Keratinocyte (primary cell): ENCODE results near the gene HIVEP1. TPM values are rescaled to one million over a fixed set of nuclear protein-coding genes. Genes with fewer than 3 reads are reported as not detected.

ENCODE experiments used
- DNase-seq: peaks from one replicate; pipeline ENCODE4 v3.0.0-alpha.2; 2011; ENCODE audit warnings: low read depth, missing footprints, low spot score
- FAIRE-seq: peaks from 2 replicates; lab custom pipeline; 2011; peaks lifted over from hg19 to GRCh38; lab: Jason Lieb, UNC
- H2AFZ ChIP-seq: 2 replicates; pipeline ENCODE4 v1.6.0; 2012; ENCODE audit warnings: low read length, control low read depth, inconsistent platforms; ENCODE audit not compliant: control insufficient read depth
- H3K27ac ChIP-seq: 2 replicates; pipeline ENCODE4 v1.5.1; 2011; ENCODE audit warnings: low read length; ENCODE audit not compliant: control insufficient read depth, insufficient read depth
- H3K27me3 ChIP-seq: 3 replicates; pipeline ENCODE4 v1.6.0; 2011; ENCODE audit warnings: low read length; ENCODE audit not compliant: control insufficient read depth, insufficient read depth; ENCODE audit errors: extremely low read depth
- H3K36me3 ChIP-seq, 2 experiments: 2 replicates in 1 of 2; 3 replicates in 1 of 2; pipeline ENCODE4 v1.5.1; 2011; ENCODE audit warnings: low read length in 2 of 2, mild to moderate bottlenecking in 1 of 2; ENCODE audit not compliant: control insufficient read depth in 2 of 2, insufficient read depth in 2 of 2; ENCODE audit errors: extremely low read depth in 1 of 2
- H3K4me1 ChIP-seq: 3 replicates; pipeline ENCODE4 v1.5.1; 2011; ENCODE audit warnings: low read length; ENCODE audit not compliant: control insufficient read depth, insufficient read depth; ENCODE audit errors: extremely low read depth
- H3K4me2 ChIP-seq: 3 replicates; pipeline ENCODE4 v1.6.0; 2011; ENCODE audit warnings: low read depth, low read length; ENCODE audit not compliant: control insufficient read depth, insufficient read depth; ENCODE audit errors: extremely low read depth
- H3K4me3 ChIP-seq, 3 experiments: fragments of 200-600 bp in 1 of 3; sonication (generic) in 1 of 3; 2 replicates in 2 of 3; 3 replicates in 1 of 3; pipeline ENCODE4 v1.5.1; 2011 to 2016; ENCODE audit warnings: low read length in 3 of 3, mild to moderate bottlenecking in 3 of 3, control low read depth in 2 of 3, inconsistent platforms in 1 of 3, low read depth in 1 of 3, mixed read lengths in 1 of 3, mixed run types in 1 of 3, moderate library complexity in 1 of 3; ENCODE audit not compliant: control insufficient read depth in 2 of 3, insufficient read depth in 2 of 3; ENCODE audit errors: extremely low read depth in 1 of 3
- H3K79me2 ChIP-seq: 2 replicates; pipeline ENCODE4 v1.6.0; 2012; ENCODE audit warnings: low read length; ENCODE audit not compliant: control insufficient read depth, insufficient read depth
- H3K9ac ChIP-seq: 3 replicates; pipeline ENCODE4 v1.6.0; 2011; ENCODE audit warnings: low read length; ENCODE audit not compliant: control insufficient read depth, insufficient read depth; ENCODE audit errors: extremely low read depth
- H3K9me1 ChIP-seq: 3 replicates; pipeline ENCODE4 v1.6.0; 2011; ENCODE audit warnings: low read length; ENCODE audit not compliant: control insufficient read depth, insufficient read depth; ENCODE audit errors: extremely low read depth
- H3K9me3 ChIP-seq: 2 replicates; pipeline ENCODE4 v1.5.1; 2012; ENCODE audit warnings: low read depth, low read length; ENCODE audit not compliant: control insufficient read depth
- H4K20me1 ChIP-seq: 3 replicates; pipeline ENCODE4 v1.6.0; 2011; ENCODE audit warnings: low read length; ENCODE audit not compliant: control insufficient read depth, insufficient read depth; ENCODE audit errors: extremely low read depth
- CTCF ChIP-seq, 3 experiments: IDR thresholded peaks in 1 of 3; conservative IDR thresholded peaks in 1 of 3; optimal IDR thresholded peaks in 1 of 3; 2 replicates in 2 of 3; 3 replicates in 1 of 3; pipeline versions ENCODE3 to v1.5.1; 2011; ENCODE audit warnings: low read length in 3 of 3, mild to moderate bottlenecking in 3 of 3, moderate library complexity in 2 of 3, control low read depth in 1 of 3, inconsistent platforms in 1 of 3; ENCODE audit not compliant: insufficient read depth in 2 of 3; ENCODE audit errors: extremely low read depth in 1 of 3
- EZH2 ChIP-seq: IDR thresholded peaks from one replicate; pipeline ENCODE4 v1.6.1; 2012; ENCODE audit warnings: inconsistent platforms, mild to moderate bottlenecking, low read length, moderate library complexity
- dilution Hi-C: fragments of 300-500 bp; cut with MboI; formaldehyde crosslinking; loops from one replicate; pipeline ENCODE4 v1.7.0; 2020; ENCODE audit warnings: low sequenced_read_pairs; ENCODE audit not compliant: extremely low pct_ligation_motif_present
- polyA plus RNA-seq, 5 experiments: library from polyadenylated mRNA; depleted of rRNA in 3 of 5; stranded (reverse) in 3 of 5; stranded (forward) in 1 of 5; unstranded in 1 of 5; fragments of >200 nt; gene quantifications; 1 replicate in 1 of 5; 2 replicates in 3 of 5; 3 replicates in 1 of 5; pipeline versions ENCODE4 v1.2.1 to v1.2.3, GENCODE V29; 2011 to 2012; ENCODE audit warnings: missing spikeins in 2 of 5, low read depth in 1 of 5, low replicate concordance in 1 of 5

Gene HIVEP1
- polyA plus RNA-seq, 1 donor (not counting 4 experiments of a cell fraction or from before 2014, with no cell fraction given), result 13.7 TPM

DNA sequence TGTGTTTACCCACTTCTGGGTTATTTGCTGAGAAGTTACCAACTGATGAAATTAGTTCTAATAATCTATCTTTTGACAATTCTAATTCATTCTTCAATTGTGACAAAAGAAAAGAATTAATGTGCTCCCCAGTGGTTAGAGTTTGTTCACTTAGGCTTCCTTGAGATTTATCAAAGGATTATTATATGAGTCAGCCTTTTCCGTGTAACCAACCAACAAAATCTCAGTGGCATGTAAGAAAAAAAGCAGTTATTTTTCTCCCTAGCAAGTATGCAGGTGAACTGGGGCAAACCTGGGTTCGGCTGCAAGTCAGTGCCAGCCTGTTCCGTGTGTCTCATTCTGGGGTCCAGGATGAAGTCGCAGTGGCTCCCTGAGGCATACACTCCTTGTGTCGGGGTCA lies 28.8 kb upstream of the HIVEP1 start:
- no peak for DNase-seq
- H3K4me3 ChIP-seq, result no peak overlapping the region
- H3K36me3 ChIP-seq, result no peaks in the 10 kb centered on the region
- no peak overlapping the region for H2AFZ ChIP-seq
- no peaks in the 10 kb centered on the region for H3K79me2 ChIP-seq
- H3K9me1 ChIP-seq, result no peaks in the 10 kb centered on the region
- no peak for TF ChIP-seq CTCF (optimal IDR thresholded peaks at IDR 0.05 in 1 of 3, IDR thresholded peaks at IDR 0.05 in 1 of 3, conservative IDR thresholded peaks at IDR 0.05 in 1 of 3; ENCODE audit: extremely low read depth in 1 of 3, insufficient read depth in 2 of 3, low read length in 3 of 3)
- TF ChIP-seq EZH2, result no peak
- dilution Hi-C loops, result no loop called here
- no peaks in the 10 kb centered on the region for H3K4me1 ChIP-seq
- H3K27me3 ChIP-seq, result no peaks in the 10 kb centered on the region
- H3K27ac ChIP-seq, result no peak overlapping the region
- H3K4me2 ChIP-seq, result no peak overlapping the region
- no peak overlapping the region for H3K9ac ChIP-seq
- no peaks in the 10 kb centered on the region for H4K20me1 ChIP-seq
- FAIRE-seq, result no peak
- no peaks in the 10 kb centered on the region for H3K9me3 ChIP-seq

GRCh38 chr6:11987386-11987785 lies 24.7 kb upstream of the HIVEP1 start:
- DNase-seq (no peak), FAIRE-seq (no peak)
- Histone ChIP-seq H3K4me3 (no peak overlapping the region), H3K9me1 (no peaks in the 10 kb centered on the region), H4K20me1 (no peaks in the 10 kb centered on the region), H3K36me3 (no peaks in the 10 kb centered on the region), H3K4me2 (no peak overlapping the region), H3K9me3 (no peaks in the 10 kb centered on the region), H3K4me1 (no peaks in the 10 kb centered on the region), H3K27ac (no peak overlapping the region), H3K9ac (no peak overlapping the region), H3K27me3 (no peaks in the 10 kb centered on the region), H3K79me2 (no peaks in the 10 kb centered on the region), H2AFZ (no peak overlapping the region)
- dilution Hi-C loops, result no loop called here
- TF ChIP-seq EZH2 (no peak), CTCF (optimal IDR thresholded peaks at IDR 0.05 in 1 of 3, IDR thresholded peaks at IDR 0.05 in 1 of 3, conservative IDR thresholded peaks at IDR 0.05 in 1 of 3; ENCODE audit: extremely low read depth in 1 of 3, insufficient read depth in 2 of 3, low read length in 3 of 3) (no peak)
